Right lung (tissue), 10 donors: ENCODE results near the gene DAPL1. TPM values are rescaled to one million over a fixed set of nuclear protein-coding genes. Genes with fewer than 3 reads are reported as not detected.
A peak's percentile ranks its signal among the peaks of the same experiment; 100 is the strongest.

Source experiments
- DNase-seq, 2 donors: peaks; one replicate each; pipeline ENCODE4 v3.0.0-alpha.2; 2013
- long read RNA-seq, 8 donors: transcript quantifications; one replicate each; lab custom pipeline, GENCODE V29; 2026
- polyA plus RNA-seq, 5 donors: library from polyadenylated mRNA; unstranded; fragments of 120-200 nt; gene quantifications; one replicate each; pipeline versions ENCODE4 v1.2.1 to v1.2.3, GENCODE V29; 2013; ENCODE audit warnings: inconsistent platforms in 1 of 5, low replicate concordance in 1 of 5; ENCODE audit not compliant: insufficient read length in 5 of 5, insufficient read depth in 1 of 5

Gene DAPL1, protein sequence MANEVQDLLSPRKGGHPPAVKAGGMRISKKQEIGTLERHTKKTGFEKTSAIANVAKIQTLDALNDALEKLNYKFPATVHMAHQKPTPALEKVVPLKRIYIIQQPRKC
- under 1 TPM in 2 of 5 donors, not detected in 3; 0.37 to 0.45 TPM for polyA plus RNA-seq
- long read RNA-seq, donor 1, result 0 reads
- long read RNA-seq, donor 2, result 0 reads
- long read RNA-seq, donor 3, result 0 reads
- long read RNA-seq, donor 4, result 0 reads
- long read RNA-seq, donor 5, result 0 reads
- long read RNA-seq, donor 6, result 0 reads
- long read RNA-seq, donor 7, result 0 reads
- long read RNA-seq, donor 8, result 0 reads

DNA sequence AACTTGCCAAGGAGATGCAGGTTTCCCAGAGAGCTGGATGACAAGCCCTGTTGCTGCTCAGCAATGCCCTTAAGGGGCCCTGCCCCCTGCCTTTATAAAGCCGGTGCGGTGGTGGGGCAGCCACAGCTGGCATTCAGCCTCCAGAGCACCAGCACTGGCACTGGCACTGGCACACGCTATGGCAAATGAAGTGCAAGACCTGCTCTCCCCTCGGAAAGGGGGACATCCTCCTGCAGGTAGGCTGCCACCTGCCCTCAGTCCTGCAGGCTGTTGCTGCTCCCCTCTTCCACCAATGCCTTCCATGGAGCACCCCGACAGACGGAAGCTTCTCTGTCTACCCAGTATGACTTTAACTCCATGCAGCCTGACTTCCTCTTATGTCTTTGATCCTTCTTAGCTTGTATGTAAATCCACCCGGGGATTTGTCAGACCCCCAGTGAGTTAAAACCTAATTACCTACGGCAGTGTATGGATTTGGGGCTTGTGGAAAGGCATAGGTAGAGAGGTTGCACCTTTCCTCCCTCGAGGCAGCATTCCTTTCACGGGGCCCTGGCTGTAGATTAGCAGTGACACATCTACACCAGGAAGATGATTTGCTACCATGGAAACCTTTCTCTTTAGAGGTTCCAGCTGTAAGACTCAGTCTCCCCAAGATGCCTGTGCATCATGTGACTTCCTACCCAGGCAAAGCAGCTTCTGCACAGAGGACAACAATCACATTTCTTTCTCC, at the start of gene DAPL1:
Gene DAPL1, plus strand, starts transcription at position 123 of the 730 bp plus-strand sequence. Its CDS starts 56 bp downstream, at position 179.
- no peak for DNase-seq

DNA sequence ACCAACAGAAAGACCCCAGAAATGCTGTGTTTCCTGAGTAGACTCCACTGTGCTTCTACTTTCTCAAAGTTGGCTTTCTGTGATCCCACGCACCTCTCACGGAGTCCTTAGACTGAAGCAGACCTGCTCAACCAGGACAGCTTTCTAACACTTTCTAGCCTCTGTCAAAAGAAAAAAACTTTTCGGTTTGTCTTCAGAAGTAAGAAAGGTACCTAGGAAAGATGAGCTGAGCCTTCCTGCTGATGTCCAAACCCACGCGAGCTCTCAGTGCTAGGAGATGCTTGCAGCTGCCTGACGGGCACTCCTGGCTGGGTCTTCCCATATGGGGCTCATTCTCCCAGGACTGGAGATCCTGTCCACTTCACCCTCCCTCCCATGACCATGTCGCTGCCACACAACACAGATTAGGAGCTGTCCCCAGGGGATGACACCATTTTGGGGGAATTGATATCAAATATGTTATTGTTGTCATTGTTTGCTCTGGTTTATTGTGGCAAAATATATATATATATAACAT, 49.2 kb upstream of the DAPL1 start:
- DNase-seq, result no peak

DNA sequence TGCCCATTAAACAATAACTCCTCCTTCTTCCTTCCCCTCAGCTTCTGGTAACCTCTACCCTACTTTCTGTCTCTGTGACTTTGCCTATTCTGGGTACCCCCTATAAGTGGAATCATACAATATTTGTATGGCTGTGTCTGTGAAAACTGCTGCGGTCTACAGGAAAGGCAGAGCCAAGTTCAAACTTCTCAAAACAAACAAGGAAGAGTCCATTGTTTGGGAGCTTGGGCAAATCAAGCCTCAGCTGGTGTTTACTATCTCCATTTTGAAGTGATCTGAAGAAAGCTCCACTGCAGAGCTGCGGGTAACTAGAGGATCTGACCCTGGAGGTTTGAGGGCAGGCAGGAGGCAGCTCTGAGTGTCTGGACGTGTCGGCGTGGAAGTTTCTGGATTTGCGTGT, 48.6 kb upstream of the DAPL1 start:
- no peak for DNase-seq

DNA sequence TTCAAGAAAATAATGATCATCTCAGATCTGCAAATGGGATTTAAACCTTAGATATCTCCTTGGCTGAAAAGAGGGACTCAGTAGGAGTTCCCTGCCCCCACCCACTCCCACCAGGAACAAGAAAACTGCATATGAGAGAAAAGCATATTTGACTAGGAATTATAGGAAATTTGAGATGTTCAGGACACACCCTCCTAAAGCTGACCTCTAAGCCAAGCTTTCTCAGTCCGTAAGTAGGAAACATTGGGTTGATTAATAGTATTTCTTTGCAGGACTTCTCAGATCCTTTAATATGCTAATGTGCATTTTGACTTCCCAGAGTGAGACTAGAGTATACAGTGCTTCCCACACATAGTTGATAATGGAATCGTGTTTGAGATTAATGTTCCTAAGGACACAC, 47.8 kb upstream of the DAPL1 start:
- DNase-seq, result no peak

DNA sequence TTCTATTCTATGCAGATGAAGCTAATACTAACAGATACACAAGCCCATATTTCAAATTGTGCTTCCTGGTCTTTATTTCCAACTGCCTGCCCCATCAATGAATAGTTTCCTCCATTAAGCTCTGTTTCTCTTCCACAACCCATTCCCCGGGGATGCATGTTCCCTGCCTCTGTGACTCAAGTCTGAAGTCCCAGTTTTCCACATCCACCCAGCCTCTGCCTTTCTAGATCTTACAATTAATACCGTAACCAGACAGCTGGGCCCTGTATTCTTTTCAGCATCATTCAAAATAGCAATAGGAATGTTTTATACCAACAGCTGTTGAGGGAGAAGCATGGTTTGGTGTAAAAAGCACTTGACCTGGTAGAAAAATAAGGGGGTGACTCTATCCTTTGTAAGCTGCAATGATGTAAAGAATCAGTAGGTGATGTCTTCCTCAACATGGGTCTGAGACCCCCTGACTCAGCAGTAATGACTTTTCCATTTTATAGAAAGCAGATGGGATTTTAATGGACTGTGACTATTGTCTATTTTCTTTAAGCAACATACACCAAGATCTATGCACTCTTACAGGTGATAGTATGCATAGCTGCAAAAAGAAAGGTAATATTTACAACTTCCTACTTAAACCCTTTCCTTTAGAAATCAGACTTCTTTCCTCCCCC, 46.1 kb upstream of the DAPL1 start:
- no peak for DNase-seq

DNA sequence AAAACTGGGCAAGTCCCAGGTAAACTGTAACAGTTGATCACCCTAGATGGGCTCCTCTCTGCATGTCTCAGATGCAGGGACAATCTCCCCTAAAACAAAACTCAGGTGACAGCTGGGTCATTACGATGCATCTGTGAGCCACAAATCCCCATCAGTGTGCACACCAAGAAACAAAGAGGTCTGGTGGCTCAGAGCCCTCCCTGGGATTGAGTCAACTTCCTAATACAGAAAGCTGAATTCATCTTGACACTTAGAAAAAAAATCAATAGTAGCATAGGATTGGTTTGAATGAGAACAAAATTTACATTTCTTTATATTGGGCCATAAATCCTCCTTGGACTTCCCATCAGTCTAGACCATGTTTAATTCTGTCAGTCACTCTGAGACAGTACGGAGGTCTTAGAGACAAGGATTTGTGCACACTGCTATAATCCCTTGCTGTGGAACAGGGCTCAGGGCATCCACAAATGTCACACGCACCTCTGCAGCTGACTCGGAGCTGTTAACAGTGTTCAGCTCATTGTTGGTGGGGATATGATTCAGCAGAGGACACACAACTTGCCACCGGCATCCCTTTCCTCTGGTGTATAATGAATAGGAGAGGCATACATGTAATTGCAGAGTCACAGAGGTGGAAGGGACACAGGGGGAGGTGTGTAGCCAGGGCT, 44.5 kb upstream of the DAPL1 start:
- DNase-seq, result no peak

DNA sequence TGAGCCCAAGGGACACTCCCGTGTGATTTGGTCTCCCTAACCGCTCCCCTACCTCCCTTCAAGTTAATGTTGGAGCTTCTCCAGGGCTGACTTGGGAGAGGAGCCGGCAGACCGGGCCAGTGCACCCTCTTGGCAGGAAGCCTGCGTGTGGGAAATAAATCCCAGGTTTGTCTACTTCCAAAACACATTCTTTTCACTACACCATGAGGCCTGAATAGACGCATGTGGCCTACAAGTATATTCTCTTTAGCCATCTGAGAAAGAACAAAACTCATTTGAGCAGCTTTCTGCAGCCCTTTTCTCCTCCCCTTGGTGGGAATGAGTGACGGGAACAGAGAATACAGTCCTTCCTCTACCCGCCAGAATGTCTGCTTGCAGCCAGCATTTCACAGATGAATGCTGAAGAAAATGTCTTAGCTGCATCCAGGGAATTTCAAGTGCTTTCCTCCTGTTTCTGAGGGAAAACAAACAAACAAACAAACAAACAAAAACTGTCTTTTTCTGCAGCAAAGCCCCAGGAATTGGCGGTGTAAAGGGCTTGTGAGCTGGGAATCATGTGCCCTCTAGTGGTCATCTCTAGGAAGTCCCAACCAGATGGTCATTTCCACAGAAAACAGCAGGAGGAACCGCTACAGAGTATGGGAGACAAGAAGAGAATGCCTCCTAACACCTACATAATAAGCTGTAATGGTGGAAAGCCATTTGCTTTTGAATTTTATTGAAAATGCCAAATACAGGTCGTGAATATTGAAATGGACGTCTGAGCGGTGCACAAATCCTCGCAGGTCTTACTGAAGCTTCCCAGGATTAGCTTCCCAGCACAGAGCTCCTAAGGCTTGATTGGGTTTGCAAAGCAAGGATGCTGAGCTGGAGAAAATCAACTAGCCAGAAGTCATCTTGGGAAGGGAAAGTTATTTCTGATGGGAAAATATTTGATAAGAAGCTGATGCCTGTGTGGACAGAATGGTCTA, 41.2 kb upstream of the DAPL1 start:
- peak; percentile 62 to 77 for DNase-seq

DNA sequence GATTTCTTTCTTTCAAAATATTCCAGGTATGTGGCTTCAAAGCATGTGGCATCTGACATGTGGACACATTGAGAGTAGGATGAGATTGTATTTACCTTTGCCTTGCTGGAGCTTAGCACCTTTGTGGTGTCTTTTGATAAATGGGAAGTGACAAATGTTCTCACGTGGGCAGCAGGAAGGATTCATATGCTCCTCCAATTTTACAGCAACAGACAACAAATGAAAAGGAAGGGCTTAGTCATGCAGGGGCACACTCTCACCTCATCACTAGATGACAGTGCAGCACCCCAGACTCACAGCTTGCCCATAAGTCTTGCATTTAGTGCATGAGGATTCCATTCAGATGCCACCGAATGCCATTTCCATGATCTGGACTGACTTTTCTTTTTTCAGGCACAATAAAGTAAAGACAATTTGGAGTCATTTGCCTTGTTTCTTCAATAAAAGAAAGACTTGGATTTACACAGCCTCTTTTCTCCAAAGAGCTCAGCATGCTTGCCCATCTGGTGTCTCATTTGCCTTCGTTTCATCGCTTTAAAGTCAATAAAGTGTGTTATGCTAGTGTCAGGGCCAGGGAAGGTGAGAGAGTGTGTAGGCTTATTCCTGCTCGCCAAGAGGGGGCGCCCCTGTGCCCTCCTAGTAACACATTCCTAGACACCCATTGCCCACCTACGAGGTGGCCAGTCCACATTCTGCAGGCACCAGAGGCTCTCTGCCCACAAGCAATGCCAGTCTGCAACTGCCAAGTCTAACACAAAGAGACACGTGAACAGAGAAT, 39.6 kb upstream of the DAPL1 start:
- DNase-seq, result no peak

DNA sequence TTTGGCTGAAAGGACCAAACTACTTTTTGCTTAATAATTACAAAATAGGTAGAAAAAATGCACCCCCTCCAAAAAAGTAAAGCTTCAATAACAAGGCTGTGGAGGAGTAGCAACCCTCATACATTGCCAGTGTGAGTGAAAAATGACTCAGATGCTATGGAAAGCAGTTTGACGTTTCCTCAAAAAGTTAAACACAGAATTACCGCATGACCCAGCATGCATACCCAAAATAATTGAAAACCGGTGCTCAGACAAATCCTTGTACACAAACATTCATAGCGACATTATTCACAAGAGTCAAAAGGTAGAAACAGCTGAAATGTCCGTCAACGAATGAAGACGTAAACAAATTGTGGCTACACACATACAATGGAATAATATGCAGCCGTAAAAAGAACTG, 38.8 kb upstream of the DAPL1 start:
- no peak for DNase-seq

DNA sequence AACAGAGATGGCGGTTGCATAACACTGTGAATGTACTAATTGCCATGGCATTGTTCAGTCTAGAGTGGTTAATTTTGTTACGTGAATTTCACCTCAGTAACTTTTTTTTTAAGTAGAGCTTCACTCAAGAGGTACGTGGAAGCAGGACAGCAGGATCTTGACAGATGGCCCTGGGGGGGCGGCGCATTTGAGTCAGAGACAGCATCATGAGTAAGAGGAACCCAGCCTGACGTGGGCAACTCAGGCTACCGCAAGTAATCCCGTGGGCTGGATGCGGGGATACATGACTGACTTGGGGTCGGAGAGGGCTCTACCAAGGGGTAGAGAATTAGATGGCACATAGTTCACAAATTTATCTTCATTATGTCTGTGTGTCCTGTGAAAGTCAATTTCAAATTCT, 38.1 kb upstream of the DAPL1 start:
- no peak for DNase-seq

DNA sequence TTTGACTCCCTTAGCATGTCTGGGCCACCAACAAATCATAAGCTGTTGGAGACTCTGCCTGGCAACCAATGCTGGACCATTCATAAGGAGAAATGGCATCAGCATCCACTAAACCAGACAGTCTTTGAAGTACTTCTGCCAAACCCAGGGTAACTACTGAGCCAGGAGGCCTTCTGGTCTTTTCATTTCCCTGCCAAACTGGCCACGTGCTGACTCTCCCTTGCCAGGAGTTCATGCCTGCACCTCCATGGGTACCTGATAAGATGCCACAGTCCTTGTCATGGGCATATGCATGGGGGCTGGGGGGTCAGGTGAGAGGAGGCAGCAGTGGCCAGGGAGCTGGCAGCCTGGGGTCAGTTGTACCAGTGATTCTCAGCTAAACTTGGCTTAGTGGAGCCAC, 34.2 kb upstream of the DAPL1 start:
- no peak for DNase-seq

DNA sequence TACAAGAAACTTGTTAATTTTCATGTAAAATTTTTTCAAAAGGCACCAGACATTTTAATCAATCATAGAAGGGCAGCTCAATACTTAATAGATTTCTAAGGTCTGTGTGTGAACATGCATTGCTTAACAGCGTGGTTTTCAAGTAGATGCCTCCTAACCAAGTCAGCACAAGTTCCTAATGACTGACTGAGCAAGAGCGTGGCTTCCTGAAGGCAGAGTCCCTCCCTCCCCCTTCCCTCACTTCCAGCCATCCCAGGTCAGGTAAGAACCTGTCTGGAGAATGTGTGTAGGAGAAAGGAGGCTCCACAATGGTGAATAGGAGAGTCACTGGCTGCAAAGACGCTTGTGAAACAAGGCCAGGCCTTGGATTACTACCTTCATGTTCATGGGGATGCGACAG, 33.5 kb upstream of the DAPL1 start:
- no peak for DNase-seq

DNA sequence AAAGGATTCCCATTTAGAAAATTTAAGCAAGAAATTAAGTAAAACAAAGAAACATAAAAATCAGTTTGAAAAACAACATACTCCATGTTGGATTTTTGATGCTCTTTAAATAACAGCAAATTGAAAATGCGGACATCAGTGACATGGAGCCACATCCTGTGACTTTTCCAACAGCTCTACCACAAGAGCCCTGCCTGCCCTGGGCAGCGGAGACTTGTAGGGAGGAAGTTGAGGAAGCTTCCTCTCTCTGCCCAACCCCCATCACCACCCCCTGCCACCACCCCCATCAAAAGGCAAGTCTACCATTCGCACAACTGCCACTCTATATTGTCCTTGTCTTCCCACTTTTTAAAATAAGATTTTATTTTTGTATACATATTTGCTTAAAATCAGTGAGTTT, 32.8 kb upstream of the DAPL1 start:
- no peak for DNase-seq

DNA sequence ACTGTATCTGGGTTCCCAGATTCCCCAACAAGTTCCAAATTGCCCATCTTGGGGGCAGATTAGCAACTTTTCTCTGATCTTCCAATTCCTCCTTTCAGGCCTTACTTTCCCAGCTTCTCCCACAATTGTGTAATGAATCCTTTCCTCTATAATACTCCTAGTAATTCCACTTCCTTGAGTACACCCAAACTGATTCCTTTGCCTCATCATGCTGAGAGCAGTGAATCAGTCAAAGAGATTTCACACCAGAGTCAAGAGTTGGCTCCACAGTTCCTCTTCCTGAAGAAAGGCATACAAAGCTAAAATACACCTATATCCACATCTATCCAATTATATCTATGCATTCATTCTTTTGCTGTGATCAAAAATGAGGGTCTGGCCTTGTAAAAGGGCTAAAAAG, 28.6 kb upstream of the DAPL1 start:
- DNase-seq, result no peak

DNA sequence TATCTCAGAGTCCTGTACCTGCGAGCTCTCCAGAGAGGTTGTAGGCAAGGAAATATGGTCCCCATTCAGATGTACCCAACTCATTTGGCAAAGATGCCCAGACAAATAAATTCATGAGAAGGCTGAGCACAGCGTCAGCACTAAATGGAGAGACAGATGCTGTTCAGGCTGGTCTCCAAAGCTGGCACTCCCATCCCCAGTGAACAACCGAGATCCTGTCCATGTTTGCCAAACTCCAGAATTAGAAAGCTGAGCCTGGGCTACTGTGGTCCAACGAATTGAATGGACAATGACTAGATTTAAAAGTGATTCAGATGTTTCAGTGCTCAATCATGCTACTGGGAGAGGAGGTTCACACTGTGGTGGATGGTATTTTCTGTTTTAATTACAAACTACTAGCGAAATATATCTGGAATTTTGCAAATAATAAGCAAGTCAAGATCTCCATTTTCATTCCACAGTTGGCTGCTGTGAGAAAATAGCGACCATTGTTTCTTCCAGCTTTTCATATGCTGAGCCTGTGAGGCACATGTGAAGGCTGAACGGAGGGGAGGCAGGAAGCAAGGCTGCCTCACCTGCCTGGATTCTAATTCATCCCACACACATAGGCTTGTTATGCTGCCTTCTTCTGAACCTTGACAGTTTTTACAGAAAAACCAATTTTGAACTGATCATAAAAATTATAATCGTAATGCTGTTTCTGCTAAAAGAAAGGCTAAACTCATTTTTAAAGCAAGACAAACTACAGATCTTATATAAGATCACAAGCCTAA, 22.6 kb upstream of the DAPL1 start:
- DNase-seq, result no peak

DNA sequence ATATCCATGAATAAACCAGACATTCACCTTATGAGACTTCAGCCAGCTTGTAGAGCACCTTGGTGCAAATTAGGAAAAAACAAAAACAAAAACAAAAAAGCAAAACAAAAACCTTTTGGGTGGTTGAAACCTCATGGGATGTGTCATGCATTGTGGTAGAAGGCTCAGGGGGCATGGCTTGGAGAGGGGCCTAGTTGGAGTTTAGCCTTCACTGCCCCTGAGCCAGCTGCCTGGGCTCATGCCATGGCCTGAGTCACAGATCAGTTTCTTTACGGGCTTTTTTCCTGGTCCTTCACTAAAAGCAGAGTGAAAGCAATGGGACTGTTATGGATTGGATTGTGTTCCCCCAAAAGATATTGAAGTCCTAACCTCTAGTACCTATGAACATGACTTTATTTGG, 22.0 kb upstream of the DAPL1 start:
- no peak for DNase-seq

DNA sequence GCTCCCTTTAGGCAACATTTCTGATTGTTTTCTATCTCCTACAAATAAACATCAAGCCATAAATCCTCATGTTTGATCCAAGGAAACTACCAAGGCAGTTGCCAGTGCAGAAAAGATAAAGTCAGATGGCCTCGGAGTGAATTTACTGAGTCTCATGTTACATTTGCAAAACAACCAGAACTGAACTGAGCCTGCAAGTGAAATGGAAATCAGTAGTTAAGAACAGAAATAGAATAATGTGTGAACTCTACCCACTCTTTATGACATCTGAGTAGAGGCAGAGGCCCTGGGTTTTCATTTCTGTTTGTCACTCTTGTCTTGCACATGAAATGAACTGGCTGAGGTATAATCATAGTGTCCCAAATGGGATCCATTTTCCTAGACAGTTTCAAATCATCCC, 20.4 kb upstream of the DAPL1 start:
- DNase-seq, result no peak

DNA sequence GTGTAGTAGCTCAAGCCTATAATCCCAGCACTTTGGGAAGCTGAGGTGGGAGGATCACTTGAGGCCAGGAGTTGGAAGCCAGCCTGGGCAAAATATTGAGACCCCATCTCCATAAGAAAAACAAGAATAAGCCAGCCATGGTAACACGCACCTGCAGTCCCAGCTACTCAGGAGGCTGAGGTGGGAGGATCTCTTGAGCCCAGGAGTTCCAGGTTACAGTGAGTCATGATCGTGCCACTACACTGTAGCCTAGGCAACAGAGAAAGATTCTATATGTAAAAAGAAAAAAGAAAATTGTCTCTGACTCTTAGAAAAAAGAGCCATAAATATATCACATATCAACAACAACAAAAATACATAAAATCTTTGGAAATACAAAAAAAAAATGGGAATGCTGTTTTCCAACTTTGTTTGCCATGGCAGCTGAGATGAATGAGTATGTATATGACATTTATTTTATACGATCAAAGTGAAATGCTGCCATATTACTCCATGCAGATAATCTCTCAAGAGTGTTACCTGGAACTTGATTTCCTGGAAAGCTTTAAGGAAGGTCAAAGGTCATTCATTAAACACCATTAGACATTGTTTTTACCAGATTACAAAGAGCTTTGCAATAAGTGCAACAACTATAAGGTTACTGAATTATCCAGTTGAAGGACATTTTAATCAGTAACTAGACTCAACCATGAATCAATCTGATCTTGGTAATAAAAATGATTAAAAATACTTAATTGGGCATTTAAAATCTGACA, 19.7 kb upstream of the DAPL1 start:
- DNase-seq, result no peak

DNA sequence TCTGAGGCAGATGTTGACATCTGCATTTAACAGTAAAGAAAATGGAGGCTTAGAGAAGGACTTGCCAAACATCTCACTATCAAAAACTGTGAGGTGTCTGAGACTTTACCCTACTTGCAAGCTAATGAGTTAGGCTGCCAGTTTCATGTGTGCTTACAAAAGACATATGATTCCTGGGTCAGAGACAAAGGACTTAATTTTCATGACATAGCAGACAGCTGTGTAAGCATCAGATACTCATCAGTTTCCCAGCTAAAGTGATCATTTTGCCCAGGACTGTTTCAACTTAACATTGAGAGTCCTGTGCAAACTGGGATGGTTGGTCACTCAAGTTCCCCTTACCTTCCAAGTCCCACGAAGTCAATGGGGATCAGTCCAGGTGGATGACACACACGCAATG, 18.9 kb upstream of the DAPL1 start:
- no peak for DNase-seq
